HG03045 (cell line): ENCODE measurements around the gene RIC1.
"Not testable (repeated sequence)": the region's sequence is repeated elsewhere in the genome, so short reads cannot be mapped to it uniquely, and the experiment has no call there.

Source experiments
- ATAC-seq: cut with Tn5 transposase; IDR thresholded peaks from one replicate; pipeline ENCODE4 v1.9.1; 2021; ENCODE audit warnings: mild to moderate bottlenecking, moderate library complexity; ENCODE audit not compliant: unreplicated experiment

RIC1 gene

DNA sequence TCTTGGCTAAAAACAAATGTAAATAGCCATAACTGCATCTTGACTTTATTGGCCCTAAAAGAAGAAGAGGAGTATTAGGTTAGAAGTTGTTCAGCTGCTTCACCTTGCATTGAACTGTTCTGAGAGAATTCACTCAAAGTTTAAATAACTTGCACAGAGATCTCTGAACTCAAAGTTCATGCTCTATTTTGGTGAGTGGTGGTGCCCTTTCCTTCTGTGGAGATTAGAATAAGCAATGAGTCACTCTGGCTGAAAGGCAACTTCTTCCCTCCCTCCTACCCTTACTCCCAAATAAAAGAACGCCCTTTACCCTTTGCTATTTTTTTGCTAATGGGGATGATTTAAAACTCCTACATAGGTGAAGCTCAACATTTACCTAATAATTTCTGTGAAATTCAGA, 155.1 kb downstream of the RIC1 start:
- no peak for ATAC-seq

DNA sequence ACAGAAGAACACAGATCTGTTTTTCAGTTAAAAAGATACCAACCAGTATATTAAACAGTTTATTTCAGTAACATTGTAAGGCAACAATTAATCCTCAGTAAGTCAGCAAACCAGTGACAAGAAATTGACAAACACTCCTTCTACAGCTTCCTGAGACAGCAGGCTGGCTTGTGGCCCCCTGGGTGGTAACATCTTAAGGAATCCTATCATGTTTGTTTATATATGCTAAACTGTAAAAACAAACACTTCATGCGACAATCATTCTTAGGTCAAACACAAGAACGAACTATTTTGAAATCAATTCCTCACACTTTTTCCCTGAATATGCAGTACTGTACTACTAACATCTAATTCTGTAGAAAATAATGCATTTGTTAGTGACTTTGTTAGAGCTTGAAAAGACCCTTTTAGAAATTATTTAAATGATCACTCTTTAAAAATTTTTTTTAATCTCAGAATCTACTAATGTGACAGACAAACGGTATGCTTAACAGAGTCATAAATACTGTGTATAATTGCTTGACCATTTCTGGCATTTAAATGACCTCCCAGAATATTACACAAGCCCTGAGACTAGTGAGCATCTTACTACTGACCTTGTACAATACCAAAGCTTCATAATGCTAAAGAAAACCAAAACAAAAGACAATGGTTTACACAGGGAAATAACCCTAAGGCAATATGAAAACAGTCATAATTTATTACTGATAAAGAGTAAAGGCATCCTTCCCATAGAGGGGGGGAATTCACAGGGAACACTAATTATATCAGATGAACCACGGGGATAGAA, 155.8 kb downstream of the RIC1 start:
- ATAC-seq: no peak

DNA sequence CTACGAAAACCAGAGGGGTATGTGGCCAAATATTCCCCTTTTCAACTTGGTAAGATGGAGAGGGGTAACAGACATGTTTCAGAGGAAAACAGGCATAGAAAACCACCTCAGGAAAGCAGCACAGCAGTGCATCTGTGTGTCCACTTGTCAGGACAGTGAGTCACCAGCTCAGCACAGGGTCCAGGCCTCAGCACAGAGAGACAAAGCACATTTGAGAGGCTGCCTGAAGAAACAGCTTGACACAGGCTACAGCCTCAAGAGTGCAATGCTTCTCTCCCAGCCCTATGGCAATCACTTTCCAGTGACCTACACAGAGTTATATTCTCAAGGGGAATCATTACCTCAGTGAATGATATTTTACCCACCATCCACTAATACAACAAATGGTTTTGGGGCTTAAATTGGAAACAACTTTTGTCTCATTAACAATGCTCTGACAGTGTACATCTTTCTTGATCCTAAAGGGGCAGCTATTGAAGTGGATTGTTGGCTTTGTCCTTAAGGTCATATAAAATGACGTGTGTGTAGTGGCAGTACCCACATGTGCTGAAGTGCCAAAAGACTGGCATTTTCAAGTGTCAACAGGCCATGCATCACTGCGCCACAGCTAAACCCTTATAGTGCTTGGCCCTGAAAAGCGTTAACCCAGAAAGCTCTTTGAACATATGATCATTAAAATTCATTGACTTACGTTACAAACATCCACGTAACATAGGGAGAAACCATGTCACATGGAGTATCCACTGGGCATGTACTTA, 157.6 kb downstream of the RIC1 start:
- no peak for ATAC-seq

DNA sequence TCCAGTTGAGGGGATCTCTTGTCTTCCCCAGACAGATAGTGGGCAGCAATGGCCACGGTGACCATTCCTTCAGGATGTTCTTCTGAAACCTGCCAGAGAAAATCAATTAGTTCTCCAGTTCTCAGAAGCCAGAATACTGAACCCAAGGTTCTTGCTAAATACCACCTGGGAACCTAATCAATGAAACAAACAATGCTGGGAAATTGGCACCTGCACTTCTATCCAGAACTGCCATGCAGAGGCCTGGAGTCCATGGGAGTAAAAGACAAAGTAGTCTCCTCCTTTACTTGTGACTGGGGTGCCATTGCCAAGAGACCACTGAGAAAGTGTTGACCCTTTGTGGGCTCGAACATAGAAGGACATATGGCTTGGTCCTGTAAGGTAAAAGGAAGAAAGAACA, 158.3 kb downstream of the RIC1 start:
- no peak for ATAC-seq

DNA sequence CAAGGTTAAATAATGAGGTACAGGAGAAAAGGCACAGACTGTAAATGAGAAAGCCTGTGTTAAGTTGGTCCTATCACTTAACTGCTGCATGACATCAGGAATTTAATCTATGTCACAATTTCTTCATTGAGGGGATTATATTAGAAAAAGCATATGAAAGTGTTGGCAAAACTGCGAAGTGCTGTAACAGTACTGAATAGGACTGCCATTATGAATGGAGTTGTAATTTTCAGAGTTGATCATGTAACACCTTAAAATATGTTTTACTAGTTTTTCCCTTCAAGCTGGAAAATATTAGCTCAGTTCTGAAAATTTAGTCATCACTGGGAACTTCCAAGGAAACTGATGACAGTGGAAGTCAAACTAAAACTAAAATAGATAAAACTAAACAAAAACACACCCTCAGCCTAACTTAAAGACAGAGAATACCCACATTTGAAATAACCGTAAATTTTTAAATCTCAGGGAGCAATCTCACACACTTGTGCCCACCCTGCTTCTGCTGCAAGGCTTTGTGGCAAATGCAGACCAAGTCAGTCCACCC, 158.9 kb downstream of the RIC1 start:
- ATAC-seq: no peak

DNA sequence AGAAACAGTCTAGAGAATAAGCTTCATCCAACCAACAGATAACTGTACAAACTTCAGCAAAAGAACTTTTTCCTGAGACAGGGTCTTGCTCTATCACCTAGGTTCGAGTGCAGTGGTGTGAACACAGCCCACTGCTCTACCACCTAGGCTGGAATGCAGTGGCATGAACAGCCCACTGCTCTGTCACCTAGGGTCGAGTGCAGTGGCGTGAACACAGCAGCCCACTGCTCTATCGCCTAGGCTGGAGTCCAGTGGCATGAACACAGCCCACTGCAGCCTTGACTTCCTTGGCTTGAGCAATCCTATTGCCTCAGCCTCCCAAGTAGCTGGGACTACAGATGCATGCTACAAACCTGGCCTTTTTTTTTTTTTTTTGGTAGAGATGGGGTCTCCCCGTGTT, 160.6 kb downstream of the RIC1 start:
- no peak for ATAC-seq

DNA sequence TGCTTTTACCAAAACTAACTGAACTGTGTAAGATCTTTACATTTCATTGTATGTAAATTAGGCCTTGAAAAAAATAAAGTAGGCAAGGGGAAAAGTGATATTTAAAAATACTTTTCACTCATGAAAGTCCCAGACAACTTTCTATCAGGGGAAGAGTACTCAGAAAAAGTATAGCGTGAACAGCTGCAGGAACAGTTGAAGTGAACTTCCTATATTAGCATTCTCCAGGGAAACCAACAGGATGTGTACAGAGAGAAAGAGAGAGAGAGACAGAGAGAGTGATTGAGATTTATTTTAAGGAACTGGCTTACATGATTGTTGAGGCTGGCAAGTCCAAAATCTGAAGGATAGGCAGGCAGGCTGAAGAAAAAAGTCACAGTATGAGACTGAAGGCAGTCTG, 162.0 kb downstream of the RIC1 start:
- no peak for ATAC-seq

DNA sequence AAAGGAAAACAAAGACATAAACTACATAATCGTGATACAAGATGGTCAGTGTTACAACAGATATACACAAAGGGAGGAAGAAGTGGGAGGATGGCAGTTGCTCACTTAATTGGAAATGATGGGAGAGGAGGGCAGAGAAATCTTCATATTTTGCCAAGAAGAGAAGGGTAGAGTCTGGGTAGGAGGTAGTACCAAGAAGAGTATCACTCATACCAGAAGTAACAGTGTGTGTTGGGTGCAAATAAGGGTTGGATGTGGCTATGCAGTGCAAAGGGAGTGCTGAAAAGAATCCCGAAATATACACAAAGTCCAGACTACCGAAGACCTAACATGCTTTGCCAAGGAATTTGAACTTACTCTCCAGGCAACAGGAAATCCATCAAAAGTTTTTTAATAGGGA, 163.0 kb downstream of the RIC1 start:
- no peak for ATAC-seq

DNA sequence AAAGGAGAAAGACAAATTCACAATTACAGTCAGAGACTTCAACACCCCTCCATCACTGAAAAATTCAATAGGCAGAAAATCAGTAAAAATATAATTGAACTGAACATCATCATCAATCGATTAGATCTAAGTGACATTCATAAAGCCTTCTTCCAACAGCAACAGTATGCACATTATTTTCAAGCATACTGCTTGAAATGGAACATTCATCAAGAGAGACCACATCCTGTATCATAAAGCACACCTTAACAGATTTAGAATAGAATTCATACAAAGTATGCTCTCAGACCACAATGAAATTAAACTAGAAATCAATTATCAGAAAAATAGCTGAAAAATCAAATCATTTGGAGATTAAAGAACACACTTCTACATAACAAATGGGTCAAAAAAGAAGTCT, 164.9 kb downstream of the RIC1 start:
- ATAC-seq: no peak

DNA sequence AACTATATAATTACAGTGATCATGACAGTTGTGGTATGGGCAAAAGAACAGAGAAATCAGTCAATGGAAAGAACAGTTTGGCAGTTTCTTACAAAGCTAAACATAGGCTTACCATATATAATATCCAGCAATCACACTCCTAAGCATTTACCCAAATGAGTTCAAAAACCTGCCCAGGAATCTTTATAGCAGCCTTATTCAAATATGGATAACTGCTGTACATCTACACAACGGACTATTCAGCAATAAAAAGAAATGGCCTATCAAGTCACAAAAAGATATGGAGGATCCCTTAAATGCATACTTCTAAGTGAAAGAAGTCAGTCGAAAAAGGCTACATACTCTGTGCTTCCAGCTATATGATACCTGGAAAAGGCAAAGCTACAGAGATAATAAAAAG, 167.4 kb downstream of the RIC1 start:
- ATAC-seq: no peak

DNA sequence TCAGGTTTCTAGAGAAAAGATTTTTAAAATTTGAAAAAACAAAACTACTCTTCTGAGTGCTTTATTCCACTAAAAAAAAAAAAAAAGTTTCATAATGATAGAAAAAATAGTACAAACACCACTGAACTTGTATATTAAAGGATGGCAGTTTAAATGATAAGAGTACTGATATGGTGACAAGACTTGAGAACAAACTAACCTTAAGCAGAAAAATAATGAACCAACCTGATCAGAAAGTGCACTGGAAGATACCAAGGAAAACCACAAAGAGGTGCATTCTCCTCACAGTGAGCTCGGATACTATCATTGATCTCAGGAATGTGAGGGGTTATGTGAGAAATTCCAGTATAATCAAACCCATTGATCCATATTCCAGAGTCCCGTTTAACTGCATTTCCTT, 169.7 kb downstream of the RIC1 start:
- ATAC-seq: no peak

DNA sequence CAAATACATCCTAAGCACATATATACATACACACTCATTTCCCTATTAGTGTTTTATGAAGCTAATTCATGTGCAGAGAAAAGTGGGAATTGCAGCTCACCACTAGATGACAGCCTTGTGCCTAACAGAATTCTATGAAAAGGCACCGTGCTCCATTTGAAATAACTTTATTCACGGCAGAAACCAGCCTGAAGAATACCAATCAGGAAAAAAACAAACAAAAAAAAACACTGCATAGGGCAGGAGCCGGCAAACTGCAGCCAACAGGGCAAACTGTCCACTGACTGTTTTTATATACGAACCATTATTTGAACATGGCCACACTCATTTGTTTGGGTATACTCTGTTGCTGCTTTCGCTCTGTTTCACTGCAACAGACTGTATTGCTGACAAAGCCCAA, 170.4 kb downstream of the RIC1 start:
- ATAC-seq: no peak

DNA sequence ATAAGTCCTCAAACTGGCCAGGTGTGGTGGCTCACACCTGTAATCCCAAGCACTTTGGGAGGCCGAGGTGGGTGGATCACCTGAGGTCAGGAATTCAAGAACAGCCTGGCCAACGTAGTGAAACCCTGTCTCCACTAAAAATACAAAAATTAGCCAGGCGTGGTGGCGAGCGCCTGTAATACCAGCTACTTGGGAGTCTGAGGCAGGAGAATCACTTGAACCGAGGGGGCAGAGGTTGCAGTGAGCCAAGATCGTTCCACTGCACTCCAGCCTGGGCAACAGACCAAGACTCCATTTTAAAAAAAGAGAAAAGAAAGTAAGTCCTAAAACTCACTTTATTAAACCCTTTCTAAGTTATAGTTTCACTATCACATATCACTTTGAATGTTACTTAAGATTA, 171.5 kb downstream of the RIC1 start:
- not testable (repeated sequence) for ATAC-seq

DNA sequence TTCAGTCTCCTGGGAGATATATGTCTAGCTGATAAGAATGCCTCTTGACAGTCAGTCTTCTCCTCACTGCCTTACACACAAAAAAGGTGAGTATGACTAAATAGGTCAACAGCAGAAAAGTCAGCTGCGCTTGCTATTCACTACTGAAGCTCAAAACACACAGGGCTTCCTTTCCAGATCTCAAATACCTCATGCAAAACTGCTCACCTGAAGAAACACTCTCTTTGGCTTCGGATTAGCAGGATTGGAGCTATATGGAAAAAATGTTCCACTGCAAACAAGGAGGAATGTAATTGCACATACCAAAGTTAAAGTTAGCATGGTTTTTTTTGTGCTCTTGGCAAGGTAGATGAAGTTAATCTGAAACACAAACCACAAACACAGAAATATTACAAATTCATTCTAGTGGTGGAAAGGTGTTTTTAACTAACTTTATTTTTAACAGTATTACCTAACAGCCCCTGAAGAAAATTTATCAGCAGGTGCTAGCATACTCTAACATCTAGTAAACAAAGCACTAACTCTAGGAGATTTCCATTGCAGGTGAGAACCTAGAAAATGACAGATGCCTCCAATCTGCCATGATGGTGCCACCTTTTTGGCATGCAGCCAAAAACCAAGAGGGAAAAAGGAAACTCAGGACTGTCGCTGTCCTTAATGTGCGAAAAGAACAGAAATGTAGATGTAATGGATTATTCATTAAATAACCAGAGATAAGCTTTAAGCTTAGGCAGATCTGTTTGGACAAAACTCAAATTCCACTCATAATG, 172.2 kb downstream of the RIC1 start:
- no peak for ATAC-seq

DNA sequence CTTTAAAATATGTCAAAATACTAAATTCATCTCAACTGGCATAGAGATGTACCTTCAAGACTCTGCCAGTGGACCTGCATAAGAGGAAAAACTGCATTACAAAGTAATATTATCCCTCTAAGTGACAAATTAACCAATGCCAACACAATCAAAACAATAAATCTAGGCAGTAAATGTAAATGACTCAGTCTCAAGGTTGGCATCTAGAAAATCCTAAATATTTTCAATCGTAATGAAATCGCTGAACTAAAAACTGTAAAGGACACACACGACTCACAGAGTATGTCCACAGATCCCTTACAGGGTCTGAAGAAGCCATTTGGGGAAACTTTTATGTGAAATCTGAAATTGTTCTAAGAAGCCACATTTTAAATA, 172.8 kb downstream of the RIC1 start:
- ATAC-seq: no peak

DNA sequence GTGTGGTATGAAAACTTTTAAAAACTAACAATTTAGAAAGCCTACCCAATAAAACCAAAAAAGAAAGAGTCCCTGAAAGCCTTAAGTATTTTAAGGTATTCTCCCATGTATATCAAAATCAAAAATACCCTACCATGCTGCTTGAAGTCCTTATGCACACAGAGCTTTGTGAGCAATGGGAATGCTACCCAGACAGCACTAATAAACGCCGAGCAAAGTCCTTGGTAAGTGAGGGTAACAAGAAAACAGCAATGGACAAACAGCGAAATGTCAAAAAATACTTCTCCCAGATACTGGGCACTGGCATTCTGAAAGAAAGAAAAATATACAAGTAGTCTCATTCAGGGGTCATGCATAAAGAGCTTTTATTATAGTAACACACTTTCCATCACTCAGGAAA, 176.6 kb downstream of the RIC1 start:
- no peak for ATAC-seq

DNA sequence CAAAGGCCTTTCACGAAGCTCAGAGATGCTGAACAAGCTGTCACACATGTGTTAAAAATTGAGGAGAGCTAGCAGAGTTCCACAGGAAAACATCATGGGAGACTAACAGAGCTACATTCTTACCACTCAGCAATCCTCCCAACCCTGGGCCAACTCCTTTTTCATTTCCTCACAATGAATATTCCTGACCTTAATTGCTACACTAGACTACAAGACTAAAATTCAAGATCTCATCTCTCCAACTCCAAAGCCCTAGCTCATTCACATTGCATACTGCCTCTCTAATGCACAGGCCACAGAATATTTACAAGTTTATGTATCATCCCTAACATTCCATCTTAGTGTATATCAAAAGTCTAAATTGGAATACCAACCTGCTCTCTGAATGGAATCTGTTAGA, 182.8 kb downstream of the RIC1 start:
- ATAC-seq: no peak

DNA sequence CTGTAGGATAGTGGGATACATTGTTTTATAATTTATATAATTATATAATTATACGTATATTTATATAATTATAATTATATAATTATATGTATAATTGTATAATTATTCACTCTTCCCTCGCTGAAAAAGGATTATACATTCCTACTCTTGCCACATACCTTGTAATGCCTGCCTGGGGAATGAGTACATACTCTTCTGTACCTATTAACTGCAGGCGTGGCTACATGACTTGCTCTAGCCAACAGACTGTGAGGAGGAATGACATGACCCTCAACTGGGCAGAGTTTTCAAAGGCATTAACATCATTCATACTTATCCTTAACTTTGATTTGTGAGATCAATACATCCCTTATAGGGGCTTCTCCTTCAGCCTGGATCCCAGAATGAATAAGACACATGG, 184.9 kb downstream of the RIC1 start:
- ATAC-seq: no peak

DNA sequence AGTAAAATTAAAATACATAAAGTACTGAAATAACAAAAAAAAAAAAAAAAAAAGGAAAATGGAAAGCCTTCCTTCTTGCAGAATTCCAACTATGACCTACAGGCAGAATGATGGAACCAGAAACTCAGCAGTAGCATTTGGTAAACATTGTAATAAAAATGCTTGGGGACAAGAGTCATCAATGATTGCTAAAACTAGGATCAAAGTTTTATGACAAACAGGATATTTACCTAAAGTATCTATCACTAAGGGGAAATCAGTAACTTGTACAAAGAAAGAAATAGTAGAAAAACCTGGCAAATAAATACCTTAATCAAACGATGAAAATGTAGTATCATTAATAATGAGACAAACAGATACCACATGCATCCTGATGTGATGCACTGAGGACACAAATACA, 186.6 kb downstream of the RIC1 start:
- ATAC-seq: no peak

DNA sequence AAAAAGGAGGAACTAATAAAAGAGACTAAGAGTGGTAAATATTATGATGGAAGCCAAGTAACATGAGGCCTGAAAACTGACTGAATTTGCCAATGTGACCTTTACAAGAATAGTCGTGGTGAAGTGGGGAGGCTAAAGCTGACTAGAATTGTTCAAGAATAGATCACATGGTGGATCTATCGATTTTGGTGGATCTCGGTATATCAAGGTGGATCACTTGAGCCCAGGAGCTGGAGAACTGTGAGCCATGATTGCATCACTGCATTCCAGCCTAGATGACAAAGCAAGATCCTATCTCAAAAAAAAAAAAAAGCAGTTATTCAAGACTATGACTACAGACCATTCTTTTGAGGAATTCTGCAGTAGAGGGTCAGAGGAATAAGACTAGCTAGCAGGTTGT, 189.0 kb downstream of the RIC1 start:
- no peak for ATAC-seq

DNA sequence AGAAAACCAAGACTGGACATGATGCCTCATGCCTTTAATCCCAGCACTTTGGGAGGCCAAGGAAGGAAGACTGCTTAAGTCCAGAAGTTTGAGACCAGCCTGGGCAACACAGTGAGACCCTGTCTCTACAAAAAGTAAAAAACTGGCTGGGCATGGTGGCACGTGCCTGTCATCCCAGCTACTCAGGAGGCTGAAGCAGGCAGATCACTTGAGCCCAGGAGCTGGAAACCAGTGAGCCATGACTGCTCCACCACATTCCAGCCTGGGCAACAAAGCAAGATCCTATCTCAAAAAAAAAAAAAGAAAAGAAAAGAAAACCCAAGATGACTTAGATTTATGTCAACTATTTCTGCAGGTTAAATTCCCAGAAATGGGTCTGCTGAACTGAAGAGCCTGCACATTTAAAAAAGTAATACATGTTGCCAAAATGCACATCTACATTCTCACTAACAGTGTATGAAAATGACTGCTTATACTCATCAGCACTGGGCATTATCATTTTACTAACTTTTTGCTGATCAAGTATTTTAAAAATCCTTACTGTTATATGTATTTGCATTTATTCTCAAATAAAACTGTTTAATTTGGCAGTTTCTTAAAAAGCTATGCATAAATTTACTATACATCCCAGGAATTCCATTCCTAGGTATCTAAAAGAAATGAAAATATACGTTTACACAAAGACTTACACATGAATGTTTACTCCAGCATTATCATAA, 189.7 kb downstream of the RIC1 start:
- ATAC-seq: no peak
